Measurements from ENCODE around the gene PHEX.

GRCh38 chrX:22026731-22027130, 5.4 kb upstream of the PHEX start:
- TF ChIP-seq POLR2A (IDR thresholded peaks at IDR 0.05) = no peak
- TF ChIP-seq, protein P1, sequence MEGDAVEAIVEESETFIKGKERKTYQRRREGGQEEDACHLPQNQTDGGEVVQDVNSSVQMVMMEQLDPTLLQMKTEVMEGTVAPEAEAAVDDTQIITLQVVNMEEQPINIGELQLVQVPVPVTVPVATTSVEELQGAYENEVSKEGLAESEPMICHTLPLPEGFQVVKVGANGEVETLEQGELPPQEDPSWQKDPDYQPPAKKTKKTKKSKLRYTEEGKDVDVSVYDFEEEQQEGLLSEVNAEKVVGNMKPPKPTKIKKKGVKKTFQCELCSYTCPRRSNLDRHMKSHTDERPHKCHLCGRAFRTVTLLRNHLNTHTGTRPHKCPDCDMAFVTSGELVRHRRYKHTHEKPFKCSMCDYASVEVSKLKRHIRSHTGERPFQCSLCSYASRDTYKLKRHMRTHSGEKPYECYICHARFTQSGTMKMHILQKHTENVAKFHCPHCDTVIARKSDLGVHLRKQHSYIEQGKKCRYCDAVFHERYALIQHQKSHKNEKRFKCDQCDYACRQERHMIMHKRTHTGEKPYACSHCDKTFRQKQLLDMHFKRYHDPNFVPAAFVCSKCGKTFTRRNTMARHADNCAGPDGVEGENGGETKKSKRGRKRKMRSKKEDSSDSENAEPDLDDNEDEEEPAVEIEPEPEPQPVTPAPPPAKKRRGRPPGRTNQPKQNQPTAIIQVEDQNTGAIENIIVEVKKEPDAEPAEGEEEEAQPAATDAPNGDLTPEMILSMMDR (IDR thresholded peaks at IDR 0.05) = no peak
